Measurements from ENCODE around the gene CEP57L1.
"Not testable (repeated sequence)": the region's sequence is repeated elsewhere in the genome, so short reads cannot be mapped to it uniquely, and the experiment has no call there.

Gene CEP57L1

DNA sequence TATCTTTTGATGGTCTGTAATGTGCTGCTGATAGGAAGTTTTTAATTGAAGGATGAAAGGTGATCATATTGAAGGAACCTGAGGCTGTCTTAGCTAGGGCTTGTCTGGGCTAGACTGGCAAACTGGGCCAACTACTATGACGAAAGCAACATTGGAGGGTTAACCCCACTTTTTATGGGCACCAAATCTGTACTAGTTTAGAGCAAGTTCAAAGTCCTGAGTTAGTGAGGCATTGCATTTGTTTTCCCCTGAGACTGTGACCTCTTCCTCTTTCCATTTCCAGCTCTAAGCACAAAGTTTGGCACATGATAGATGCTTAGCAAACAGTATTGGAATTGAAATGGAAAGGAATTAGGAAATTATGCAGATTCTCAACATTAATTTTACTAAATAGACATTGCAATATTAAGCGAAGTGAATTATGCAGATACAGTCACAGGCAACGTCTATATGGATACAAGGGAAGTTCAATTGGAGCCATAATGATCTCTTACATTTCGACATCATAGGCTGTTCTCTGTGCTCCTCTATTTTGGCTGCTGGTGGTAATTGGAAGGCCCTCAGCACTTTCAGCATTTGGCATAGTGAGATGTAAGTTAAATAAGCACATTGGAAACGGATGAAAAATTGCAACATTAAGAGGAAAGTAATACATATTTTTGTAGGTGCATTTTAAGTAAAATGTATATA lies 22.2 kb downstream of the CEP57L1 start:
- no peak for DNase-seq

GRCh38 chr6:109118337-109118736 lies 23.0 kb downstream of the CEP57L1 start:
- no peak for DNase-seq

DNA sequence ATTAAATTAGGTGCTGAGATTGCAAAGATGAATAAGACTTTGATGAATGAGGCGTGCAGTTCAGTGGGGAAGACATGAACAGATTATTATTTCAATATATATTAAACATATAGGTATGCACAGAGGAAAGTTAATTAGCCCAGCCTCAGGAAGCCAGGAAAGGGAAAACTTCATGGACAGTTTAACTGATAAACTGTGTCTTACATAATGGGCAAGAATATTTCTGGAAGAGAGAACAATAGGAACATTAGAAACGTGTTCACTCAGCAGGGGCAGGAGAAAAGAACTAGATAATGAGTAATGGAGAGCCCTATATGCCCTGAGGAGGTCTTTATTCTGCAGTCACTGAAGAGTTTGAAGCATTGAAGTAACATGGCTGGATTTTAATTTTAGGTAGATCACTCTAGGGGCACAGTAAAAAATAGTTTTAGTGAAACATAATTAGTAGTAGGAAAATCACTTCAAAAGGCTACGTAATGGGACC lies 23.6 kb downstream of the CEP57L1 start:
- no peak for DNase-seq

DNA sequence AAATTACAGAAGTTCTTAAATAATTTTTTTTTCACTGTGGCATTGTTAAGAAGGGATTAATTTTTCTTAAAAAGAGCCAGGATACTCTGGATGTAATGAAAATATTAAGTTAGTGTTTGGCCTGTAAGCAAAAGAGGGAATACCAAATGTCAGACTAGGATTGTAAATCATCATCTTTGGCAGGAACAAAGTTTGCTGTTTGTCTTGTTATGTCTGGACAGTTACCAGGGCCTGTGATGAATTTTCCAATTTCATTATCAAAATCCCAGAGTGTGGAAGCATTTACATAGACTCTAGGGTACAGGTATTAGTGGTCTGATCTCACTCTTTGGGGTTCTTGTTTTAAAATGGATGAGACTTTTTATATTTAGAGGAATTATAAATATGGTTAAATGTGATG lies 26.1 kb downstream of the CEP57L1 start:
- DNase-seq: no peak

GRCh38 chr6:109124219-109124618 lies 28.9 kb downstream of the CEP57L1 start:
- no peak for DNase-seq

DNA sequence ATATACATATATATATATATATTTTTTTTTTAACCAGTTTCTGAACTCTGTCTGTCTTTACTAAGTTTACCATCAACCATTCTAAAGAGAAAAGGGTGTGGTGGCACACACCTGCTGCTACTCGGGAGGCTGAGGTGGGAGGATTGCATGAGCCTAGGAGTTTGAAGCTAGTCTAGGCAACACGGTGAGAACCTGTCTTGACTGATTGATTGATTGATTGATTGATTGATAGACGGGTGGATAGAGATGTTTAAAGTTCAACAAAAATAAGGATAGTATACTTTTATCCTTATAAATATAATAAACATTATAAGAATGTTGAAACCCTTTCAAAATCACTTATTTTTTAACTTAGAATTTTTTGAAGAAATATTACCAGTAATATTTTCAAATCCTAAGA lies 30.2 kb downstream of the CEP57L1 start:
- no peak for DNase-seq

DNA sequence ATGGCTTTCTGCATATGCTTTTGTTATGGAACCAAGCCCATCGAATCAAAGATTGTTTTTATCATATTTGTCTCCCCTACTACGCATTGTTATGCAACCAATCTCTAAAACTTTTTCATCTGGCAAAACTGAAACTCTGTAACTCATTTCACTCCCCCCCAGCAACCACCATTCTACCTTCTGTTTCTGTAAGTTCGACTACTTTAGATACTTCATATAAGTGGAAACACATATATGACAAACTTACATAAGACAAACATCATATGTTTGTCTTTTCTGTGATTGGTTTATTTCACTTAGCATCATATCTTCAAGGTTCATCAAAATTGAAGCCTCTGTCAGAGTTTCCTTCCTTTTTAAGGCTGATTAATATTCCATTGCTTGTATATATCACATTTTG lies 34.8 kb downstream of the CEP57L1 start:
- no peak for DNase-seq

GRCh38 chr6:109135600-109135999 lies 40.3 kb downstream of the CEP57L1 start:
- DNase-seq: not testable (repeated sequence)

- DNase-seq: not testable (repeated sequence)
These were observed 40.7 kb downstream of the CEP57L1 start for GRCh38 chr6:109136039-109136438.

DNA sequence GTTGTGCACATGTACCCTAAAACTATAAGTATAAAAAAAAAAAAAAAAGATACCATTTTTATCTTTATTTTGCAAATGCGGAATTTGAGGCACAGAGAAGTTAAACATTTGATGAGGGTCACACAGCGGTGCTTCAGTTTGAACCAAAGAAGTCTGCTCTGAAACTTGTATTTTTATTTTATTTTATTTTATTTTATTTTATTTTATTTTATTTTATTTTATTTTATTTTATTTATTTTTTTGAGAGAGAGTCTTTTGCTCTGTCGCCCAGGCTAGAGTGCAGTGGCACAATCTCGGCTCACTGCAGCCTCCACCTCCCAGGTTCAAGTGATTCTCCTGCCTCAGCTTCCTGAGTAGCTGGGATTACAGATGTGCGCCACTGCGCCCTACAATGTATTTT lies 41.2 kb downstream of the CEP57L1 start:
- DNase-seq: not testable (repeated sequence)

- no peak for DNase-seq
These were observed 43.8 kb downstream of the CEP57L1 start for GRCh38 chr6:109139109-109139508.

DNA sequence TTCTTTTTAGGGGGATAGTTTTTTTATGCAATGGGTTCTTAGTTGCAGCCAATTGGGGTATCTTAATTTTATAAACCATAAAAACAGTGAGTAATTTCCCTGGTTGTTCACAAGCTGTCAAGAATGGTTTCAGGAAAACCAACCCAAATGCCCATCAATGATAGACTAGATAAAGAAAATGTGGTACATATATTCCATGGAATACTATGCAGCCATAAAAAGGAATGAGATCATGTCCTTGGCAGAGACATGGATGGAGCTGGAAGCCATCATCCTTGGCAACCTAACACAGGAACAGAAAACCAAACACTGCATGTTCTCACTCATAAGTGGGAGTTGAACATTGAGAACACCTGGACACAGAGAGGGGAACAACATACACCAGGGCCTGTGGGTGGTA lies 46.8 kb downstream of the CEP57L1 start:
- not testable (repeated sequence) for DNase-seq

DNA sequence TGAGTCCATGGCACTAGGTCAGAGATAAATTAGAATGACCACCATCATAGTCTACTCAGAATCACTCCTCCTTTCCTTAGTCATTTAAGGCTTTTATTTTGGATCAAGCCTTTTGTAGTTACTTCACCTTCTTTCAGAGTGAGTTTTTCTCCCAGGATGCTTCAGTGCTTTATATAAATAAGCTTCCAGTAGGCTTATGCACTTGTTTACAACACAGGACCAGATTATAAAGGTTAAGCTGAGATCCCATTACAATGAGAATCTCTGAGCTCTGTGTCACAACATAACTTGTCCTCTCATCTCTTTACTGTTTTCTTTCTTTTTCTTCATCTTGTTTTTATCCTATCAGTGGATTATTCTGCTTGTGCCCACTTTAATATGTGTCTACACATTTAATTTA lies 47.9 kb downstream of the CEP57L1 start:
- no peak for DNase-seq

DNA sequence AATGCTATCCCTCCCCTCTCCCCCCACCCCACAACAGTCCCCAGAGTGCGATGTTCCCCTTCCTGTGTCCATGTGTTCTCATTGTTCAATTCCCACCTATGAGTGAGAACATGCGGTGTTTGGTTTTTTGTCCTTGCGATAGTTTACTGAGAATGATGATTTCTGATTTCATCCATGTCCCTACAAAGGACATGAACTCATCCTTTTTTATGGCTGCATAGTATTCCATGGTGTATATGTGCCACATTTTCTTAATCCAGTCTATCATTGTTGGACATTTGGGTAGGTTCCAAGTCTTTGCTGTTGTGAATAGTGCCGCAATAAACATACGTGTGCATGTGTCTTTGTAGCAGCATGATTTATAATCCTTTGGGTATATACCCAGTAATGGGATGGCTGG lies 52.9 kb downstream of the CEP57L1 start:
- DNase-seq: not testable (repeated sequence)

- DNase-seq: not testable (repeated sequence)
These were observed 53.4 kb downstream of the CEP57L1 start for GRCh38 chr6:109148716-109149115.

- no peak for DNase-seq
These were observed 58.4 kb downstream of the CEP57L1 start for GRCh38 chr6:109153752-109154151.

GRCh38 chr6:109164331-109164730 lies 69.0 kb downstream of the CEP57L1 start:
- DNase-seq: no peak

DNA sequence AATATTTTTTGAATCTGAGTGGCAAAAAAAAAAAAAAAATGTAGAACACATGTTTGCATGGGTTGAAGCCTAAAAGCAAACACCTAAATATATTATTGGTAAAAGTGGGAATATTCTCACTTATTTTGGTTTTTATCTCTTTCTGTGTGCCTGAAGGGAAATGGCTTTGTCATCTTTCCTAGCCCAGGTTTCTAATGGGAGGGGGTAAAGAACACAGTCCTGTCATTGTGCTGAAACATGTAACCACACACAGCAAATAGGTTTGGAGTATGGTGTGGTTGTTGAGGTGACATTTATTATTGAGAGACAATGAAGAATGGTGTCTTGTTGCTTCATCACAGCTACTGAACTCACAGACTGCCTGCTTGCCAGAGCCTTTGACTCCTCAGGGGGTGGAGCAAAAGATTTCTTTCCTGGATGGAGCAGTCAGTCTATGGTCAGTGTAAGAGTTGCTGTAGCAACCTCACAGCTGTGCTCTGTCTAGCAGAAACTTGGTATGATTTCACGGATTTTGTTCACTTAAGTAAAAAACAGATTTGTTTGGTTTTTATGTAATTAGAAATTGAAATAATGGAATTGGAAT lies 70.2 kb downstream of the CEP57L1 start:
- no peak for DNase-seq

DNA sequence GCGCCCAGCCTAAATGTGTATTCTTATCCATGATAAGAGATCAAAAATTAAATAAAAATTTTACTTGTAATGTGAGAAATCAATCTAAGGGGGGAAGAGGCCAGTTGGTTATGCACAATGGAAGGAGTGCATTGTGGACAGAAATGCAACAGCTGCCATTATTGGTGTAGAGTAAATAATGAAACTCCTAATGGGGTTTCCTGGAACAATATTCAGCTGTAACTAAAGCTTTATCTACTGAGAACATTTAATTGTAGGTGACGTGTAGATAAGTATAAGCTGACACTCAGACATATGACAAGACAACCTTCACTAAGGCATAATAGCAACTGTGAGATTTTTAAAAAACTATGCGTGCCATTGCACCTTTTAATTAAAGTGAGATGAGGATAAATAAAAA lies 71.4 kb downstream of the CEP57L1 start:
- no peak for DNase-seq

GRCh38 chr6:109167562-109167961 lies 72.3 kb downstream of the CEP57L1 start:
- no peak for DNase-seq

- no peak for DNase-seq
These were observed 75.0 kb downstream of the CEP57L1 start for GRCh38 chr6:109170333-109170732.

- DNase-seq: no peak
These were observed 76.9 kb downstream of the CEP57L1 start for GRCh38 chr6:109172101-109172746.

- no peak for DNase-seq
These were observed 79.6 kb downstream of the CEP57L1 start for GRCh38 chr6:109174916-109175315.

DNA sequence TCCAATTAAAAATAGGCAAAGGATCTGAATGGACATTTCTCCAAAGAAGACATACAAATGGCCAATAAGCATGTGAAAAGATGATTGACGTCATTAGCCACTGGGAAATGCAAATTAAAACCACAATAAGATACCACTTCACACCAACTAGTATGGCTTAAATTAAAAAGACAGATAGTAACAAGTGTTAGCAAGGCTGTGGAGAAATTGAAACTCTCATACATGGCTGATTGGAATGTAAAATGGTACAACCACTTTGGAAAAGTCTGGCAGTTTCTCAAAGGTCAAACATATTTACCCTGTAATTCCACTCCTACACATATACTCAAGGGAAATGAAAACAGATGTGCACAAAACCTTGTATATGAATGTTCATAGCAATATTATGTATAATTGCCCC lies 83.6 kb downstream of the CEP57L1 start:
- no peak for DNase-seq
